Right lobe of liver (tissue), 6 donors: Measurements from ENCODE around the gene ZFP36L1. TPM values are rescaled to one million over a fixed set of nuclear protein-coding genes. Genes with fewer than 3 reads are reported as not detected.

Experiments used
- ATAC-seq, 4 donors: fragments of 200-7000 bp; cut with Tn5 transposase; one replicate each; pipeline ENCODE4 v1.9.1; 2020; ENCODE audit warnings: mild to moderate bottlenecking in 4 of 4, moderate library complexity in 4 of 4
- DNase-seq, 3 donors: peaks; one replicate each; pipeline ENCODE4 v3.0.0-alpha.2; 2020
- H3K27ac ChIP-seq, 3 donors: fragments of 200-600 bp; one replicate each; pipeline ENCODE4 v1.8.0; 2022
- H3K27me3 ChIP-seq, 2 donors: fragments of 200-600 bp; one replicate each; pipeline ENCODE4 v1.8.0; 2022
- H3K36me3 ChIP-seq, 4 donors: fragments of 200-600 bp; sonication (generic) in 1 of 4; one replicate each; pipeline versions ENCODE4 v1.5.1 to v1.8.0; 2017 to 2022; ENCODE audit warnings: control low read depth in 1 of 4
- H3K4me1 ChIP-seq, 4 donors: fragments of 200-600 bp; sonication (generic) in 1 of 4; one replicate each; pipeline versions ENCODE4 v1.5.1 to v1.8.0; 2017 to 2022; ENCODE audit warnings: control low read depth in 1 of 4
- H3K4me3 ChIP-seq, 3 donors: fragments of 200-600 bp; one replicate each; pipeline ENCODE4 v1.8.0; 2022
- H3K9me3 ChIP-seq, 4 donors: fragments of 200-600 bp; sonication (generic) in 1 of 4; one replicate each; pipeline versions ENCODE4 v1.5.1 to v1.8.0; 2017 to 2022; ENCODE audit warnings: control low read depth in 1 of 4
- CTCF ChIP-seq, 4 donors: fragments of 200-600 bp in 3 of 4; fragments of 450-650 bp in 1 of 4; IDR thresholded peaks; one replicate each; pipeline versions ENCODE4 v1.5.1 to v1.8.0; 2016 to 2022; ENCODE audit warnings: antibody characterized with exemption in 4 of 4, mild to moderate bottlenecking in 2 of 4
- POLR2A ChIP-seq: fragments of 450-650 bp; IDR thresholded peaks from one replicate; pipeline ENCODE4 v1.6.1; 2017; ENCODE audit warnings: antibody characterized with exemption, mild to moderate bottlenecking
- WGBS: methylation state at CpG from one replicate; pipeline ENCODE4 v1.1.6; 2018; ENCODE audit warnings: low coverage, low lambda C conversion rate; ENCODE audit not compliant: insufficient coverage; ENCODE audit errors: missing lambda C conversion rate; 5-methylcytosine and 5-hydroxymethylcytosine counted together
- intact Hi-C, 2 donors: fragments of 100-400 bp; cut with DNase I; formaldehyde crosslinking; loops; one replicate each; pipeline versions ENCODE4 v1.11.2 to v1.14.1; 2022
- total RNA-seq, 6 experiments: library from RNA; depleted of rRNA in 2 of 6; stranded (reverse); fragments of >200 nt in 2 of 6; fragmentation: NEBNext Ultra II Directional in 3 of 6; extraction: Animal tissue kit (Norgen Biotek cat#: 25700) in 3 of 6; gene quantifications; one replicate each; pipeline versions ENCODE4 v1.1.0 to v1.2.4, GENCODE V29; 2016 to 2023
- donor health status: DM: no; HTN: yes; CAD: no.
- donor health status: DM: no; HTN: no; CAD: no.
- donor health status: DM: no; HTN: no; CAD: no.
- donor health status: DM: no; HTN: yes; CAD: no.
- donor health status: DM: no; HTN: yes; CAD: no.

The ZFP36L1 gene
- total RNA-seq, 6 experiments from 2014 or later, result 109 to 298 (median 218) TPM

- WGBS, result 13% methylated on average over 5 of the region's 5 CpGs
- intact Hi-C loops, result no loop called here
- peak overlapping the region; percentile 96 to 100 (median 97) for H3K27ac ChIP-seq
- no peaks in the 10 kb centered on the region for H3K9me3 ChIP-seq
- ATAC-seq (peak in 2 of 4 donors; percentile 0 to 1), DNase-seq (peak in 1 of 3 donors; percentile 69)
- peaks cover 0 to 63% (median 8%) of the 10 kb centered on the region in 4 donors for H3K4me1 ChIP-seq
- H3K4me3 ChIP-seq, result no peak overlapping the region
- H3K36me3 ChIP-seq, result peaks cover 0 to 38% (median 21%) of the 10 kb centered on the region in 4 donors
- TF ChIP-seq CTCF (IDR thresholded peaks at IDR 0.05) (no peak), POLR2A (no peak)
- H3K27me3 ChIP-seq, result no peaks in the 10 kb centered on the region
Observed at GRCh38 chr14:68785534-68786490, 7.1 kb downstream of the ZFP36L1 start.

- no peaks in the 10 kb centered on the region for H3K27me3 ChIP-seq
- H3K36me3 ChIP-seq, result peaks cover 0 to 30% (median 17%) of the 10 kb centered on the region in 4 donors
- no peak for TF ChIP-seq POLR2A
- TF ChIP-seq CTCF (IDR thresholded peaks at IDR 0.05), result no peak
- H3K27ac ChIP-seq, result peak overlapping the region; percentile 96 to 100 (median 97)
- H3K4me3 ChIP-seq, result no peak overlapping the region
- intact Hi-C loops, result no loop called here
- WGBS, result 63% methylated on average over 3 of the region's 6 CpGs
- peaks cover 0 to 70% (median 12%) of the 10 kb centered on the region in 4 donors for H3K4me1 ChIP-seq
- peak in 1 of 3 donors; percentile 49 for DNase-seq
- H3K9me3 ChIP-seq, result no peaks in the 10 kb centered on the region
- ATAC-seq, result no peak
Observed at GRCh38 chr14:68784978-68785533, 7.8 kb downstream of the ZFP36L1 start.

GRCh38 chr14:68784226-68784910 is 8.5 kb downstream of the ZFP36L1 start:
- Histone ChIP-seq H3K36me3 (peaks cover 0 to 24% (median 10%) of the 10 kb centered on the region in 4 donors), H3K4me3 (peak overlapping the region in 2 of 3 donors; percentile 16 to 20), H3K9me3 (no peaks in the 10 kb centered on the region), H3K4me1 (peaks cover 0 to 70% (median 13%) of the 10 kb centered on the region in 4 donors), H3K27ac (peak overlapping the region; percentile 96 to 100 (median 97)), H3K27me3 (no peaks in the 10 kb centered on the region)
- TF ChIP-seq POLR2A (peak; percentile 62), CTCF (IDR thresholded peaks at IDR 0.05) (no peak)
- DNase-seq, result peak; percentile 83 to 96 (median 91)
- intact Hi-C loops, result no loop called here
- peak; percentile 30 to 80 (median 61) for ATAC-seq
- 27% methylated on average over 3 of the region's 5 CpGs for WGBS

GRCh38 chr14:68783408-68784225 is 9.2 kb downstream of the ZFP36L1 start:
- Histone ChIP-seq H3K4me1 (peaks cover 0 to 74% (median 13%) of the 10 kb centered on the region in 4 donors), H3K9me3 (no peaks in the 10 kb centered on the region), H3K4me3 (peak overlapping the region in 2 of 3 donors; percentile 16 to 20), H3K27me3 (no peaks in the 10 kb centered on the region), H3K27ac (peak overlapping the region; percentile 86 to 97 (median 96)), H3K36me3 (peaks cover 0 to 16% (median 4%) of the 10 kb centered on the region in 4 donors)
- intact Hi-C loops, result no loop called here
- WGBS, result 19% methylated on average over 3 of the region's 3 CpGs
- DNase-seq (peak; percentile 59 to 90 (median 84)), ATAC-seq (peak; percentile 37 to 77 (median 65))
- peak; percentile 52 for TF ChIP-seq POLR2A
- no peak for TF ChIP-seq CTCF (IDR thresholded peaks at IDR 0.05)
